Measurements from ENCODE around the gene NACC1. TPM values are rescaled to one million over a fixed set of nuclear protein-coding genes. Genes with fewer than 3 reads are reported as not detected.

The NACC1 gene
- polyA plus RNA-seq, 2 of the 4 experiments (the other 2 are of a cell fraction), result 26.1 to 37.9 TPM

GRCh38 chr19:13187419-13187818 is 69.4 kb downstream of the NACC1 start:
- no peak for FAIRE-seq
- CTCF ChIA-PET, result no interaction called here
- Histone ChIP-seq H3K4me1 (no peaks in the 10 kb centered on the region), H3K4me2 (no peak overlapping the region), H3K4me3 (no peak overlapping the region), H3K27ac (0 out of 6 replicates have a peak overlapping the region, but pooled peaks of 1 of the 2 experiments have one; percentile 28), H3K9me3 (no peaks in the 10 kb centered on the region)
- POLR2A ChIA-PET, result no interaction called here
- WGBS (ENCODE audit: missing lambda C conversion rate), result 96% methylated on average over 4 of the region's 4 CpGs
- no peak for ATAC-seq
- no peak for TF ChIP-seq ESRRA (IDR thresholded peaks at IDR 0.05; ENCODE audit: borderline replicate concordance, low read length)
- no peak for TF ChIP-seq HDAC2 (IDR thresholded peaks at IDR 0.05)
- no peak for TF ChIP-seq ZFP36 (IDR thresholded peaks at IDR 0.05; ENCODE audit: borderline replicate concordance, partially characterized antibody)
- no peak for TF ChIP-seq E2F6 (IDR thresholded peaks at IDR 0.05; ENCODE audit: borderline replicate concordance, low read depth)
- TF ChIP-seq TP53 (CRISPR knock-in tag; IDR thresholded peaks at IDR 0.05), result no peak
- no peak for TF ChIP-seq EP300 (IDR thresholded peaks at IDR 0.05)
- TF ChIP-seq HMGXB4 (CRISPR knock-in tag; IDR thresholded peaks at IDR 0.05; ENCODE audit: borderline replicate concordance), result no peak
- TF ChIP-seq KDM5A (IDR thresholded peaks at IDR 0.05), result no peak
- TF ChIP-seq RFX5 (IDR thresholded peaks at IDR 0.05), result no peak
- no peak for DNase-seq (ENCODE audit: low read depth in 1 of 2, low spot score in 1 of 2)

GRCh38 chr19:13189600-13189999 is 71.5 kb downstream of the NACC1 start:
- ChIA-PET POLR2A (interaction anchor here (0.6 kb wide), 1 partner anchor 27 kb away, joined by 3 read pairs; no protein-coding TSS in a partner anchor), CTCF (no interaction called here)
- TF ChIP-seq NFE2L2 (conservative IDR thresholded peaks at IDR 0.05; ENCODE audit: low read length), result no peak
- no peak for TF ChIP-seq E2F6 (IDR thresholded peaks at IDR 0.05; ENCODE audit: borderline replicate concordance, low read depth)
- TF ChIP-seq CHD4 (IDR thresholded peaks at IDR 0.05; ENCODE audit: borderline replicate concordance), result no peak
- no peak for TF ChIP-seq PBX3 (IDR thresholded peaks at IDR 0.05)
- no peak for TF ChIP-seq FOXS1 (CRISPR knock-in tag; IDR thresholded peaks at IDR 0.05)
- TF ChIP-seq FOSL2 (IDR thresholded peaks at IDR 0.05), result no peak
- TF ChIP-seq FOSL2 (CRISPR knock-in tag; IDR thresholded peaks at IDR 0.05), result no peak
- TF ChIP-seq SMC3 (IDR thresholded peaks at IDR 0.05), result no peak
- FAIRE-seq (no peak), ATAC-seq (no peak), DNase-seq (ENCODE audit: low read depth in 1 of 2, low spot score in 1 of 2) (no peak)
- no peaks in the 10 kb centered on the region for H3K9me3 ChIP-seq
- H3K4me1 ChIP-seq, result no peaks in the 10 kb centered on the region
- no peak overlapping the region for H3K4me2 ChIP-seq
- H3K27ac ChIP-seq, result no peak overlapping the region
- H3K4me3 ChIP-seq, result no peak overlapping the region
- 75% methylated on average over 4 of the region's 4 CpGs for WGBS (ENCODE audit: missing lambda C conversion rate)

Other genes with a start within 250 kb of the NACC1 start
- gene DNASE2, start 236.8 kb upstream of the NACC1 start, polyA plus RNA-seq (2011; rRNA removed), result 15.7 and 22.9 TPM in 2 replicates
- 19.9 to 24.9 TPM (median 24.6 TPM) in 3 replicates for gene DNASE2, start 236.8 kb upstream of the NACC1 start, polyA plus RNA-seq (2017; fragmentation: RNase III; extraction: RNeasy Plus Mini Kit Qiagen cat#74134 plus additional on column Dnase treatment)
- gene KLF1, start 231.1 kb upstream of the NACC1 start, polyA plus RNA-seq (2011; rRNA removed), result not detected in 2 replicates
- not detected in 3 replicates for gene KLF1, start 231.1 kb upstream of the NACC1 start, polyA plus RNA-seq (2017; fragmentation: RNase III; extraction: RNeasy Plus Mini Kit Qiagen cat#74134 plus additional on column Dnase treatment)
- gene GCDH, start 227.1 kb upstream of the NACC1 start, polyA plus RNA-seq (2011; rRNA removed), result 8.0 and 8.8 TPM in 2 replicates
- 14.9 to 18.8 TPM (median 15.2 TPM) in 3 replicates for gene GCDH, start 227.1 kb upstream of the NACC1 start, polyA plus RNA-seq (2017; fragmentation: RNase III; extraction: RNeasy Plus Mini Kit Qiagen cat#74134 plus additional on column Dnase treatment)
- gene SYCE2, start 199.0 kb upstream of the NACC1 start, polyA plus RNA-seq (2011; rRNA removed), result 0.13 and 0.41 TPM in 2 replicates
- gene SYCE2, start 199.0 kb upstream of the NACC1 start, polyA plus RNA-seq (2017; fragmentation: RNase III; extraction: RNeasy Plus Mini Kit Qiagen cat#74134 plus additional on column Dnase treatment), result 0.25 to 0.40 TPM (median 0.39 TPM) in 3 replicates
- 18.1 and 20.1 TPM in 2 replicates for gene FARSA, start 184.6 kb upstream of the NACC1 start, polyA plus RNA-seq (2011; rRNA removed)
- gene FARSA, start 184.6 kb upstream of the NACC1 start, polyA plus RNA-seq (2017; fragmentation: RNase III; extraction: RNeasy Plus Mini Kit Qiagen cat#74134 plus additional on column Dnase treatment), result 57.4 to 62.2 TPM (median 58.7 TPM) in 3 replicates
- gene CALR, start 179.7 kb upstream of the NACC1 start, polyA plus RNA-seq (2011; rRNA removed), result 356 and 419 TPM in 2 replicates
- 484 to 507 TPM (median 494 TPM) in 3 replicates for gene CALR, start 179.7 kb upstream of the NACC1 start, polyA plus RNA-seq (2017; fragmentation: RNase III; extraction: RNeasy Plus Mini Kit Qiagen cat#74134 plus additional on column Dnase treatment)
- 46.4 and 56.2 TPM in 2 replicates for gene RAD23A, start 172.4 kb upstream of the NACC1 start, polyA plus RNA-seq (2011; rRNA removed)
- 68.6 to 71.6 TPM (median 71.1 TPM) in 3 replicates for gene RAD23A, start 172.4 kb upstream of the NACC1 start, polyA plus RNA-seq (2017; fragmentation: RNase III; extraction: RNeasy Plus Mini Kit Qiagen cat#74134 plus additional on column Dnase treatment)
- gene GADD45GIP1, start 161.0 kb upstream of the NACC1 start, polyA plus RNA-seq (2011; rRNA removed), result 18.3 and 26.4 TPM in 2 replicates
- 30.7 to 31.9 TPM (median 31.1 TPM) in 3 replicates for gene GADD45GIP1, start 161.0 kb upstream of the NACC1 start, polyA plus RNA-seq (2017; fragmentation: RNase III; extraction: RNeasy Plus Mini Kit Qiagen cat#74134 plus additional on column Dnase treatment)
- gene DAND5, start 148.7 kb upstream of the NACC1 start, polyA plus RNA-seq (2011; rRNA removed), result 0.12 and 0.16 TPM in 2 replicates
- 0.12 to 0.21 TPM (median 0.14 TPM) in 3 replicates for gene DAND5, start 148.7 kb upstream of the NACC1 start, polyA plus RNA-seq (2017; fragmentation: RNase III; extraction: RNeasy Plus Mini Kit Qiagen cat#74134 plus additional on column Dnase treatment)
- gene NFIX, start 122.8 kb upstream of the NACC1 start, polyA plus RNA-seq (2011; rRNA removed), result 0.52 and 1.0 TPM in 2 replicates
- gene NFIX, start 122.8 kb upstream of the NACC1 start, polyA plus RNA-seq (2017; fragmentation: RNase III; extraction: RNeasy Plus Mini Kit Qiagen cat#74134 plus additional on column Dnase treatment), result 3.0 to 4.5 TPM (median 3.0 TPM) in 3 replicates
- 0.08 and 0.26 TPM in 2 replicates for gene LYL1, start 15.4 kb upstream of the NACC1 start, polyA plus RNA-seq (2011; rRNA removed)
- gene LYL1, start 15.4 kb upstream of the NACC1 start, polyA plus RNA-seq (2017; fragmentation: RNase III; extraction: RNeasy Plus Mini Kit Qiagen cat#74134 plus additional on column Dnase treatment), result 0.30 to 0.82 TPM (median 0.39 TPM) in 3 replicates
- 16.3 and 18.2 TPM in 2 replicates for gene TRMT1, start 1.5 kb upstream of the NACC1 start, polyA plus RNA-seq (2011; rRNA removed)
- gene TRMT1, start 1.5 kb upstream of the NACC1 start, polyA plus RNA-seq (2017; fragmentation: RNase III; extraction: RNeasy Plus Mini Kit Qiagen cat#74134 plus additional on column Dnase treatment), result 29.8 to 40.2 TPM (median 35.2 TPM) in 3 replicates
- 39.1 and 41.5 TPM in 2 replicates for gene STX10, start 32.1 kb downstream of the NACC1 start, polyA plus RNA-seq (2011; rRNA removed)
- 56.1 to 63.6 TPM (median 61.2 TPM) in 3 replicates for gene STX10, start 32.1 kb downstream of the NACC1 start, polyA plus RNA-seq (2017; fragmentation: RNase III; extraction: RNeasy Plus Mini Kit Qiagen cat#74134 plus additional on column Dnase treatment)
- gene IER2, start 32.1 kb downstream of the NACC1 start, polyA plus RNA-seq (2011; rRNA removed), result 52.5 and 75.7 TPM in 2 replicates
- gene IER2, start 32.1 kb downstream of the NACC1 start, polyA plus RNA-seq (2017; fragmentation: RNase III; extraction: RNeasy Plus Mini Kit Qiagen cat#74134 plus additional on column Dnase treatment), result 35.9 to 39.9 TPM (median 36.7 TPM) in 3 replicates